ENCODE data around the gene C17orf107. TPM values are rescaled to one million over a fixed set of nuclear protein-coding genes. Genes with fewer than 3 reads are reported as not detected.
"Not testable (repeated sequence)": the region's sequence is repeated elsewhere in the genome, so short reads cannot be mapped to it uniquely, and the experiment has no call there.

Gene C17orf107
- total RNA-seq, 1 experiment from 2014 or later, result 0.16 TPM

DNA sequence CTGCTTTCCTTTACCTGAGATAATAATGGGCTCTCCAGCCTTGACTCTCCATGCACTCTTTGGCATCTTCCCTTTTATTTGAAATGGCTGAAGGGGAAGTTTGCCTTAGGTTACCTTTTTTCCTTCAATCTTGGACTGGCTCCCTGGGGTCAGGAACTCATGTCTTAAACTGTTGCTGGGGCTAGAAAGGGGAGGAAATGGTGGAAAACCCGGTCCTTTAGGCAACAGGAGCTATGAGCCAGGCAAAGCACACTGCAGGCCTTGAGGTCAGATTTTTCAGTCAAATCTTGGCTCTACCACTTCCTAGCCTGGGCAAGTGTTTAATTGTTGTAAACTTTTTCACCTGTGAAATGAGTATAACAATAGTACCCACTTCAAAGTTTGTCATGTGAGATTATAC, 36.0 kb upstream of the C17orf107 start:
- no peaks in the 10 kb centered on the region for H3K27me3 ChIP-seq
- DNase-seq, result no peak

DNA sequence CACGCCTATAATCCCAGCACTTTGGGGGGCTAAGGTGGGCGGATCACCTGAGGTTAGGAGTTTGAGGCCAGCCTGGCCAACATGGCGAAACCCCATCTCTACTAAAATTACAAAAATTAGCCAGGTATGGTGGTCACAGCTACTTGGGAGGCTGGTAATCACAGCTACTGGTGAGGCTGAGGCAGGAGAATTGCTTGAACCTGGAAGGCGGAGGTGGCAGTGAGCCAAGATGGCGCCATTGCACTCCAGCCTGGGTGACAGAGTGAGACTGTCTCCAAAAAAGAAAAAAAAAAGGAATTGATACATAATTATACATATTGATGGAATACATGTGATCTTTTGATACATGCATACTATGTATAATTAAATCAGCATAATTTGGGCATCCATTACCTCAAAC, 31.8 kb upstream of the C17orf107 start:
- H3K27me3 ChIP-seq, H3K4me3 ChIP-seq, DNase-seq, H3K36me3 ChIP-seq, H3K9me3 ChIP-seq: not testable (repeated sequence)

More for the DNA sequence above, 36.0 kb upstream of the C17orf107 start:
- Histone ChIP-seq H3K9me3 (no peaks in the 10 kb centered on the region), H3K36me3 (peaks cover 3% of the 10 kb centered on the region; the same call in 1 of the 2 replicates), H3K4me3 (no peak overlapping the region)

- not testable (repeated sequence) for H3K36me3 ChIP-seq, H3K9me3 ChIP-seq, H3K27me3 ChIP-seq, DNase-seq, H3K4me3 ChIP-seq
Measured at GRCh38 chr17:4869058-4869998, 30.0 kb upstream of the C17orf107 start.

- Histone ChIP-seq H3K36me3 (no peaks in the 10 kb centered on the region), H3K9me3 (no peaks in the 10 kb centered on the region), H3K4me3 (no peak overlapping the region), H3K27me3 (no peaks in the 10 kb centered on the region)
- DNase-seq, result no peak
Measured at GRCh38 chr17:4870855-4871254, 28.5 kb upstream of the C17orf107 start.

- Histone ChIP-seq H3K9me3 (no peaks in the 10 kb centered on the region), H3K4me3 (no peak overlapping the region), H3K27me3 (no peaks in the 10 kb centered on the region), H3K36me3 (no peaks in the 10 kb centered on the region)
- DNase-seq, result no peak
Measured at GRCh38 chr17:4872786-4873185, 26.6 kb upstream of the C17orf107 start.

GRCh38 chr17:4877089-4877488, 22.2 kb upstream of the C17orf107 start:
- H3K4me3 ChIP-seq, result no peak overlapping the region
- DNase-seq, result no peak
- no peaks in the 10 kb centered on the region for H3K9me3 ChIP-seq
- H3K27me3 ChIP-seq, result no peaks in the 10 kb centered on the region
- H3K36me3 ChIP-seq, result no peaks in the 10 kb centered on the region

DNA sequence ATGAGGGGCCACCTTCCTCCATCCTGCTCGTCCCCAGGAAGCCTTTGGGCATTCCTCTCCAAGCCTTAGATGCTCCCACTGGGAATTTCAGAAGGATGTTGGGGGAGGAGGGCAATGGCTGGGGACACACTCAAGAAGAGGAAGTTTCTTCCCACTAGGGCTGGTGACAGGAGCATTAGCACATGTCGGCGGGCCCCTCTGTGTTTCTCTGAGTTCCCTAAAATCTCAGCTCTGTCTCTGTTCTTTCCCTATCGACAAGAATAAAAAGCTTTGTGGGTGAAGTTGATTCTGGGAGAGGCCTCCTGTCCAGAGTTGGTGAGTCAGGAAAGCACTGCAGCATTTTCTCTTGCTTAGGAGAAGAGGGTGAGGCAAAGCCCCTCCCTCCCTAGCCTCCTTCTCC, 19.7 kb upstream of the C17orf107 start:
- Histone ChIP-seq H3K9me3 (no peaks in the 10 kb centered on the region), H3K27me3 (no peaks in the 10 kb centered on the region), H3K4me3 (no peak overlapping the region), H3K36me3 (no peaks in the 10 kb centered on the region)
- DNase-seq, result no peak

- Histone ChIP-seq H3K4me3 (no peak overlapping the region), H3K36me3 (no peaks in the 10 kb centered on the region), H3K9me3 (no peaks in the 10 kb centered on the region), H3K27me3 (no peaks in the 10 kb centered on the region)
- no peak for DNase-seq
Measured at GRCh38 chr17:4880857-4881256, 18.5 kb upstream of the C17orf107 start.

DNA sequence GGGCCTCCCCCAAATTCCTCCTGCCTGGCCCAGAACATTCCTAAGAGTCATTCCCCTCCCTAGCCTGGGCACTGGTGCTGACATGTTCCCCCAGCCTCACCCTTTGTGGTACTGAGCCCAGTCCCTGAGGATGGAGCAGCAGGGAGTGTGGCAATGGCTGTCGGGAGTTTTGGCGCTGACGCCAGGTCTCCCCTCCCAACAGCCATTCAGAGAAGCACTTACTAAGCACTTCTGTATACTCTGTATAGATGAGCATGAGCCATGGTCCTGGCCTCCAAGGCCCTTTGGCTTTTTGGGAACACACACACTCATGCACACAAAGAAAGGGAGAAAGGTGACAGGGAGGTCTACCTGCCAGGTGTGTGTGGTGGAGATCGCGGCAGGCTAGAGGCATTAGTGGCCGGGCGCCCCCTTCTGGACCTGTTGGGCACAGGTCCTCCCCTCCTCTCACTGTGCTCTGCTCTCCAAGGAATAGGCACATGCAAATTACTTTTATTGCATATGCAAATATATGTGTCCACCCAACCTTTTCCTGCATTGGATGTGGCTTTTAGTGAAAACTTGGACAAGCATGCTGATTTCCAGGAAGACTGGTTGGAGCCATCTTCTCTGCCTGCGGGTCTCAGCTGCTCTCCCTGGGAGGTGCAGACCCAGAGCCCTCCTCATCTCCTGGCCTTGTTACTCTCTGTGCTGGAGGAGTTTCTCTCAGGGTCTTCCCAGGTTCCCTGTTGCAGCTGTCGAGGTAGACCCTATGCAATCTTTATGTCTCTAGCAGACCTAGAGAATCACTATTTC, 17.4 kb upstream of the C17orf107 start:
- Histone ChIP-seq H3K36me3 (no peaks in the 10 kb centered on the region), H3K27me3 (no peaks in the 10 kb centered on the region), H3K4me3 (no peak overlapping the region), H3K9me3 (no peaks in the 10 kb centered on the region)
- no peak for DNase-seq

GRCh38 chr17:4884489-4884888, 14.8 kb upstream of the C17orf107 start:
- DNase-seq, result no peak
- no peaks in the 10 kb centered on the region for H3K27me3 ChIP-seq
- H3K36me3 ChIP-seq, result peaks cover 5% of the 10 kb centered on the region
- no peak overlapping the region for H3K4me3 ChIP-seq
- H3K9me3 ChIP-seq, result no peaks in the 10 kb centered on the region

DNA sequence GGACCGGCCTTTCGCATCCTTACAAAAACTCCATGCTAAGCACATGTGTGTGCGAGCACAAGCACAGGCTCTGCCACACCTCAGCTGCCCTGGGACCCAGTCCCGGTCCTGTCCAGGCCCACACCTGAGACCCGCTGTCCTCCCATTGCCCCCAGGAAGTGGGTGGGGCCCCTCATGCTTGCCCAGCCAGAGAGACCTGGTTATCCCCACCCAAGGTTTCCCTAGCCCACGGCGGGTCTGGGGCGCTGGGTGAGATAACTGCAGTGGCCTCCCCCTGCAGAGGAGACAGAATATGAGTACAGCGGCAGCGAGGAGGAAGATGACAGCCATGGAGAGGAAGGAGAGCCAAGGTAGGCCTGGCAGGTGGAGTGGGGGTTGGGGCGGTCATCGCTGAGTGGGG, 12.5 kb upstream of the C17orf107 start:
- DNase-seq, result no peak
- Histone ChIP-seq H3K9me3 (no peaks in the 10 kb centered on the region), H3K4me3 (no peak overlapping the region), H3K27me3 (no peaks in the 10 kb centered on the region), H3K36me3 (peaks cover 5% of the 10 kb centered on the region)

DNA sequence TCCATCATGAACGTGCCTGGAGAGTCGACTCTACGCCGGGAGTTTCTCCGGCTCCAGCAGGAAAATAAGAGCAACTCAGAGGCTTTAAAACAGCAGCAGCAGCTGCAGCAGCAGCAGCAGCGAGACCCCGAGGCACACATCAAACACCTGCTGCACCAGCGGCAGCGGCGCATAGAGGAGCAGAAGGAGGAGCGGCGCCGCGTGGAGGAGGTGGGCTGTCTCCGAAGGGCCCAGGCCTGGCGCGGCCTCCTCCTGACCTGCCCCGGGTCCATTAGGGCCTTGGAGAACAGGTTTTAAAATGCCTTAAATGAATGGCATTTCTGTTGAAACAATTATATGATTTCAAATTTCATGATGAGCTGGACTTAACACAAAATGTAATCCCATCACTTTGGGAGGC, 11.8 kb upstream of the C17orf107 start:
- no peak overlapping the region for H3K4me3 ChIP-seq
- H3K36me3 ChIP-seq, result peaks cover 5% of the 10 kb centered on the region
- no peak for DNase-seq

DNA sequence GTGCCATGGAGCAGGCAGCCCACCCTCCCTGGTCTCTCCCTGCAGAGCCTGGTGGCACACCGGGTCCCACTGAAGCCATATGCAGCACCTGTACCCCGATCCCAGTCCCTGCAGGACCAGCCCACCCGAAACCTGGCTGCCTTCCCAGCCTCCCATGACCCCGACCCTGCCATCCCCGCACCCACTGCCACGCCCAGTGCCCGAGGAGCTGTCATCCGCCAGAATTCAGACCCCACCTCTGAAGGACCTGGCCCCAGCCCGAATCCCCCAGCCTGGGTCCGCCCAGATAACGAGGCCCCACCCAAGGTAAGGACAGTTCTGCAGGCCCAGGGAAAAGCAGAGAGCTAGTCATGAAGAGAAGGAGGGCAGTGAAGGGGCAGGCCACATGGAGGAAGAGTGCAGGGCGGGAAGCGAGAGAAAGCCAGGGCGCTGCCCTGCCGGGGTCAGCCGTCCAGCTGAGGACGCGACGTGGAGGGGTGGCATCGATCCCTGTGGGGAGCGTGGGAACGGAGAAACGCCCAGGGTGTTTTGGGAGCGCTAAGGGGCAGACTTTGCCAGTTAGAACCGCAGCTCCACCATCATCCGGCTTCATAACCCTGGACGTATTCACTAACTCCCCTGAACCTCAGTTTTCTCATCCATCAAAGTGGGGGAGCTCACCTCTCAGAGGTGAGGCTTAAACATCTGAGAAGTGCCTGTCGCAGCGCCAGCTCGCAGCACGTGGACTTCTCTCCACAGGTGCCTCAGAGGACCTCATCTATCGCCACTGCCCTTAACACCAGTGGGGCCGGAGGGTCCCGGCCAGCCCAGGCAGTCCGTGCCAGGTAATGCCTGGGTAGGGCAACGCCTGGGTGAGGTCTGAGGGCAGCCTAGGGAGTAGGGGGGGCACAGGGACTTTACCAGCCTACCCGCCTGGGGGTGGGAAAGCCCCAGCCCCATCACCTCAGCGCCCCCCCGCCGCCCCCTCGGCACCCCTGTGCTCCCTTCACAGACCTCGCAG, 7.6 kb upstream of the C17orf107 start:
- H3K9me3 ChIP-seq, result no peaks in the 10 kb centered on the region
- no peak overlapping the region for H3K4me3 ChIP-seq
- no peak for DNase-seq
- no peaks in the 10 kb centered on the region for H3K27me3 ChIP-seq
- peaks cover 5% of the 10 kb centered on the region for H3K36me3 ChIP-seq

More for the DNA sequence above, 11.8 kb upstream of the C17orf107 start:
- H3K27me3 ChIP-seq, result no peaks in the 10 kb centered on the region
- no peaks in the 10 kb centered on the region for H3K9me3 ChIP-seq

DNA sequence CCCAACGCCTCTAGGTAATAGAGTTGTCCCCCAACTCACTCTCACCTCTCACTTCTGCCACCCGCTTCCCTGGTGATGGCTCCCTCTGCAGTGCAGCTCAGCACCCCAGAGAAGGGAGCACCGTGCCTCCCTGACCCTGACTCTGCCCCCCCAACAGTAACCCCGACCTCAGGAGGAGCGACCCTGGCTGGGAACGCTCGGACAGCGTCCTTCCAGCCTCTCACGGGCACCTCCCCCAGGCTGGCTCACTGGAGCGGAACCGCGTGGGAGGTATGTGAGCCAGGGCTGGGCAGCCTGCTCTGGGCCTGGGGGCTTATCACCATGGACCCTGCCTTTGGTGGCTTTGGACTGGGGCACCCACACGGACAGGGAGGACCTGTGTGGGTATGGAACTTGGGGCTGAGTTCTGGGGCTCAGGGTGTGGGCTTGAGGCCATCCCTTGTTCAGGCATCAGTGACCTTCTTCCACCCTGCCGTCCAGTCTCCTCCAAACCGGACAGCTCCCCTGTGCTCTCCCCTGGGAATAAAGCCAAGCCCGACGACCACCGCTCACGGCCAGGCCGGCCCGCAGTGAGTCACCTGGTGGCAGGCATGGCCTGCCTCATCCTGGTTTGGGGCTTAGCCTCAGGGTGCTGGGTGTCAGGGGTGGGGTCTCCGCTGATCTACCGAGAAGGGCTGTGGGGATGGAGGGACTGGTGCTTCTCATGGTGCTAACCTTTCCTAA, 6.7 kb upstream of the C17orf107 start:
- H3K36me3 ChIP-seq, result peaks cover 5% of the 10 kb centered on the region
- DNase-seq, result no peak

GRCh38 chr17:4893272-4893671, 6.1 kb upstream of the C17orf107 start:
- Histone ChIP-seq H3K9me3 (no peaks in the 10 kb centered on the region), H3K36me3 (peaks cover 5% of the 10 kb centered on the region), H3K4me3 (no peak overlapping the region), H3K27me3 (no peaks in the 10 kb centered on the region)
- DNase-seq, result no peak

More for the DNA sequence above, 6.7 kb upstream of the C17orf107 start:
- H3K27me3 ChIP-seq, result no peaks in the 10 kb centered on the region
- H3K4me3 ChIP-seq, result no peak overlapping the region
- H3K9me3 ChIP-seq, result no peaks in the 10 kb centered on the region

All from MG63 (cell line).